ENCODE measurements around the gene LOX.

Gene LOX

DNA sequence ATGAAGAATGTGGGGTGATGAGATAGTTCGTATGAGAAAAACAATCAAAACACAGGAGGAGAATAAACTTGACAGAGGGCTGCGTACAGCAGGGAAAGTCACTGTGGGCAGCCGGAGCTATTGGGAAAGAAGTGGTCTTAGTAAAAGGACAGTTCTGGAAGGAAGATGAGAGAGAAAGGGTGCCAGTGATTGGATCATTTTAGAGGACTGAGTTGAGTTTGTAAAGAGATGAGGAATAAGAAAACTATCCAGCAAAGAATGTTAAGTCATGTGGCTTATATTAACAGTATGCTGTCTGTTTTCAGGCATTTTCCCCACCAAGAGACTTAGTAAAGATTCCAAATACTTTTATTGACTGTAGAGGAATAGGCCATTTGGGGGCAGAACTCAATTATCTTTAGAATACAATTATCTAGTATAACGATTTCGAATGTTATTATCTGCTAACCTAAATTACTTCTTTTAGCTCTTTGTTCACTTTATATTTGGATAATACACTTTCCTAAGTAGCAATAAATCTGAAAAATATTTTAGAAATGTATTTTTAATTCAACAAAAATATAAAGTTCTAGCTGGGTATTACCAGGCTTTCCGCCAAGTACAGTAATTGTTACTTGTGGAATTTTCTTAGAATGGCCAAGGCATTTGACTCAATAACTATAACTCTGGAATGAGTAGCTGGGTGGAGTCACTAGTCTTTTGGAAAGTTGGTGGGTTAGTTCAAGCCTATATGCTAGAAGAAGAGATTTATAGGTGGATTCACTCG lies 15.5 kb upstream of the LOX start:
- H3K4me1 ChIP-seq (ENCODE audit: control insufficient read depth, insufficient read depth, low read length): no peaks in the 10 kb centered on the region
- H3K27me3 ChIP-seq (ENCODE audit: control insufficient read depth, insufficient read depth, low read length): no peaks in the 10 kb centered on the region
- H3K9me3 ChIP-seq (ENCODE audit: control insufficient read depth, low read length): no peaks in the 10 kb centered on the region
- H3K36me3 ChIP-seq (ENCODE audit: control insufficient read depth, insufficient read depth, low read length): no peaks in the 10 kb centered on the region
- H3K9ac ChIP-seq (ENCODE audit: low read length): no peak overlapping the region
- H3K4me3 ChIP-seq (ENCODE audit: low read length): no peak overlapping the region

DNA sequence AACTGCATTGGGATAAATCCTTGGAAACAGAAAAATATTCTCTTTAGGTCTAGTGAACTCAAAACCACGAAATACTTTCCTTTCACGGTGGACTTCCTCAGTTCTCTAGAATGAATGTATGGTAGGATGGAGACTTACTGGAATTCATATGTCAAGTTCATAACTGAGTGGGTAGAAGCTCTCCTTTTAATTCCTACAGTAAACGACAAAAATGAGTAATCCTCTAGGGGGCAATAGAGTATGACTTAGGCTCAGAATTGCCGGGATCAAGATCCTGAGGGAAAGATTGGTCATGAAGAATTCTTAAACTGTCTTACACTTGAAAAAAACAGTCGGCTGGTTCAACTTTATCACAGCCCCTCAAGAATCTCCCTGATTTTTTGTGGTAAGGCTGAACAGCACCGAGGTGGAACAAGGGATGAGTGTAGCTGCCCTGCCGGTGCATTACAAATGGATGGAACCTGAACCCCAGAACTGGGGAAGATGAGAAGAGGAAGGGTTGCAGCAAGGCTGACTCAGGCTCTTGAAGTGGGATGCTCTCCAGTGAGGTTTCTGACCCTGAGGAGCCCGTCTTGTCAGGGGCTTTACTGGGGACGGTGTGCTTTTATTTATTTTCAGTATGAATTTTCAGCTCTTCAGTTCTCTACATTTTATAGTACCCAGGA lies 14.0 kb upstream of the LOX start:
- no peaks in the 10 kb centered on the region for H3K4me1 ChIP-seq (ENCODE audit: control insufficient read depth, insufficient read depth, low read length)
- H3K4me3 ChIP-seq (ENCODE audit: low read length): no peak overlapping the region
- no peak overlapping the region for H3K9ac ChIP-seq (ENCODE audit: low read length)
- no peaks in the 10 kb centered on the region for H3K36me3 ChIP-seq (ENCODE audit: control insufficient read depth, insufficient read depth, low read length)
- no peaks in the 10 kb centered on the region for H3K27me3 ChIP-seq (ENCODE audit: control insufficient read depth, insufficient read depth, low read length)
- H3K9me3 ChIP-seq (ENCODE audit: control insufficient read depth, low read length): no peaks in the 10 kb centered on the region

DNA sequence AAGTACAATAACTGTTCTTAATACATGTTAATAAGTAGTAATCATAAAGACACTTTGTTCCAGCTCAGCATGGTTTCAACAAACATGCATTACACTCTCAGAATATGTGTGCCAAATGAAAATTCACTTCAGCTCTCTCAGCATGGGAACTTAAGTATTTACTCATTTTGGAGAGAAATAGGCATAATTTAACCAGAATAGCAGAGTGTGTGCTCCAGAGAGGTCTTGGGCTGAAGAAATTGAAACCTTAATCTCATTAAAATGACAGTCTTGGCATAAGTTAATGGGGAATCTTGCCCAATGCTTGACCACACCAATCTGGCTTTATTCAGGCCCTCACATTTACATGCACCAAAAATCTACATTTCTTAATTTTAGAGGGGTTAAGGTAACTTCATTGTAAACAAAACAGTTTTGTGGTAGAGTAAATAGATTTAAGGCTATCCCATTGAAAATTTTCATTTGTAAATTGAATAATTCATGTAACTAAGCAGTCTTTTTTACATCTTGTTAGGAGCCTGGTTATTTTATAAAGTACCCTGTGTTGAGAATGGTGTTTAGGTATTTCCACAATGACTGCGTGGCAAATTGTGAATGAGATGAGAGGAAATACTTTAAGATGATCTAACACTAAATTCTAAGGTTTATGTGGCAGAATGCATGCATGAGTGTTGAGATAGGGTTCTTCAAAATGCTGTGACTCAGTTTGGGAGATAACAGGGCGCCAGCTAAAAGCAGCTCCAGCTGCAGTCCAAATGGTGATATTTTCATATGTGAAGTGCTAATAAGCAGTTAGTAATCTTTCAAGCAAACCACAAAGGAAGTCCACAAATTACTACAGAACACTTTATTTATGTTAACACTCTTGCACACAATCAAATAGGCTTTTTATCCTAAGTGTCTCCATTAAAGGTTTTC lies 11.3 kb upstream of the LOX start:
- no peaks in the 10 kb centered on the region for H3K36me3 ChIP-seq (ENCODE audit: control insufficient read depth, insufficient read depth, low read length)
- no peak overlapping the region for H3K9ac ChIP-seq (ENCODE audit: low read length)
- H3K4me1 ChIP-seq (ENCODE audit: control insufficient read depth, insufficient read depth, low read length): no peaks in the 10 kb centered on the region
- H3K4me3 ChIP-seq (ENCODE audit: low read length): no peak overlapping the region
- no peaks in the 10 kb centered on the region for H3K9me3 ChIP-seq (ENCODE audit: control insufficient read depth, low read length)
- no peaks in the 10 kb centered on the region for H3K27me3 ChIP-seq (ENCODE audit: control insufficient read depth, insufficient read depth, low read length)

DNA sequence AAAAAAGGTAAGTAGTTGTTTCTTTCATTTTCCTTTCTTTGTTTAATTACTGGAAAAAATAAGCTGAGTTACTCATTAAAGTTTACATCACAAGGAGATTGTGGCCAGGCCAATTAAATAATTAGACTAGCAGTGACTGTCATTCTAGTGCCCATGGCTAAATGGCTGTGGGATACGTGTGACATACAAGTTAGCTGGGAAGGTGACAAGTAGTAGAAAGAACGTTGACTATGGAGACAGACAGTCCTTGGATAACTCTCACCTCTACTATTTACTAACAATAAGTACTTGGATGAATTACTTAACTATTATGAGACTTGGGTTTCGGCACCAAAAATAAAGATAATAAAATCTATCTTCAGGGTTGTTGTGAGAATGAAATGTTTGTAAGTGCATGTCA lies 7.0 kb upstream of the LOX start:
- Histone ChIP-seq H3K36me3 (ENCODE audit: control insufficient read depth, insufficient read depth, low read length) (no peaks in the 10 kb centered on the region), H3K9ac (ENCODE audit: low read length) (no peak overlapping the region), H3K9me3 (ENCODE audit: control insufficient read depth, low read length) (no peaks in the 10 kb centered on the region), H3K4me1 (ENCODE audit: control insufficient read depth, insufficient read depth, low read length) (no peaks in the 10 kb centered on the region), H3K27me3 (ENCODE audit: control insufficient read depth, insufficient read depth, low read length) (no peaks in the 10 kb centered on the region), H3K4me3 (ENCODE audit: low read length) (no peak overlapping the region)

DNA sequence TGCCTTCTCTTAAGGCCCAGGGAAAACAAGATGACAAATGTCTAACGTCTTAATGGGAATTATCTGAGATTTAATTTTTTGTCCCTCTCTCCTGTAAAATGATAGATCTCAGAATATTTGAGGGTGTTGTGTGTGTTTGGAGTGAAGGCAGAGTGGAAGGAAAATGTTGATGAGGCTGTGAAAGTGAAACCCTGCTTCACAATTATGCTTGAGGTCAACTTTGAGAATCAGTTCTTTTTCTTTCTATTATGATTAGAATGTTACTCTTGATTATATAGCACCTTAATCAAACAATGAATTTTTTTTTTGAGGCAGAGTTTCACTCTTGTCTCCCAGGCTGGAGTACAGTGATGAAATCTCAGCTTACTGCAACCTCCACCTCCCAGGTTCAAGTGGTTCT lies 5.5 kb upstream of the LOX start:
- Histone ChIP-seq H3K9me3 (ENCODE audit: control insufficient read depth, low read length) (no peaks in the 10 kb centered on the region), H3K4me1 (ENCODE audit: control insufficient read depth, insufficient read depth, low read length) (no peaks in the 10 kb centered on the region), H3K36me3 (ENCODE audit: control insufficient read depth, insufficient read depth, low read length) (no peaks in the 10 kb centered on the region), H3K4me3 (ENCODE audit: low read length) (no peak overlapping the region), H3K9ac (ENCODE audit: low read length) (no peak overlapping the region), H3K27me3 (ENCODE audit: control insufficient read depth, insufficient read depth, low read length) (peaks cover 10% of the 10 kb centered on the region)

DNA sequence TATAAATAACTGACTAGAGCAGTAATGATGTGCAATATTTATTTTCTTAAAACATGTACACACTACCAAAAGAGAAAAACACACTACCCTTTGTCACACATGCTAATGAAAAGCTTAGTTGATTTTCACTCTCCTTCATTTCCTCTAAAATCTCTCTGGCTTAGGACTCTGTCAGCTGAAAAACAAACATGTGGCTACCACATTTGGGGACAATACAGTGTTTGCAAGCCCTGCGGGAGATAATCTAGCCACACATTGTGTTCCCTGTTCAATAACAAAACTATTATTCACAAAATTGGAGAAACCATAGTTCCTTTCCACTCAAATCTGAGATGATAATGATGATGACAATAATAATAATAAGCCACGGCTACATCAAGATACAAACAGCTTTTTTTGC lies 3.5 kb upstream of the LOX start:
- Histone ChIP-seq H3K4me3 (ENCODE audit: low read length) (no peak overlapping the region), H3K27me3 (ENCODE audit: control insufficient read depth, insufficient read depth, low read length) (peaks cover 26% of the 10 kb centered on the region), H3K4me1 (ENCODE audit: control insufficient read depth, insufficient read depth, low read length) (no peaks in the 10 kb centered on the region), H3K36me3 (ENCODE audit: control insufficient read depth, insufficient read depth, low read length) (no peaks in the 10 kb centered on the region), H3K9ac (ENCODE audit: low read length) (no peak overlapping the region), H3K9me3 (ENCODE audit: control insufficient read depth, low read length) (no peaks in the 10 kb centered on the region)

DNA sequence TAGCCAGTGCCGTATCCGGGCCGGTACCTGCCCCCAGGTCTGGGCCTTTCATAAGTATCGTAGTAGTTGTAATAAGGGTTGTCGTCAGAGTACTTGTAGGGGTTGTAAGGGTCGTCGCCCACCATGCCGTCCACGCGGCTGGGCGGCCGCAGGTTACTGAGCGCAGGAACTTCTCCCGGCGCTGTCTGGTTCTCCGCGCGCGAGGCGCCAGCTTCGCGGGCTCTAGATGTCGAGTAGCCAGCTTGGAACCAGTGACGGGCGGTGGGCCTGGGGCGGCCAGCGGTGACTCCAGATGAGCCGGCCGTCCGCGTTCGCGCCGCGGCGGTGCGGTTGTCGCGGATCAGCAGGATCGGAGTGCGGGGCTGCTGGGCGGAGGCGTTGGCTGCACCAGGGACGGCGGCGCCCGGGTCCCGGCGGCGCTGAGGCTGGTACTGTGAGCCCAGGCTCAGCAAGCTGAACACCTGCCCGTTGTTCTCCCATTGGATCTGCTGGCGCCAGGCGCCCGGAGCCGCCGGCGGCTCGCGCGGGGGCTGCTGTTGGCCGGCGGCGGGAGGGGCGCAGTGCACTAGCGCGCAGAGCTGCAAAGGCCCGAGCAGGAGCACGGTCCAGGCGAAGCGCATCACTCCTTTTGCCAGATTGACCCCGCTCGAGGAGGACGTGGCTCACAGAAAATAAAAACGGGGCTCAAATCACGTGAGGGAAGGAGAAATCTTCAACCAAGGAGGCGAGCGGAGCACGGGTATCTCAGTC lies 518 bp downstream of the LOX start:
- Histone ChIP-seq H3K4me3 (ENCODE audit: low read length) (peak overlapping the region; percentile 57), H3K4me1 (ENCODE audit: control insufficient read depth, insufficient read depth, low read length) (no peaks in the 10 kb centered on the region), H3K27me3 (ENCODE audit: control insufficient read depth, insufficient read depth, low read length) (peaks cover 29% of the 10 kb centered on the region), H3K9ac (ENCODE audit: low read length) (peak overlapping the region; percentile 62), H3K36me3 (ENCODE audit: control insufficient read depth, insufficient read depth, low read length) (no peaks in the 10 kb centered on the region), H3K9me3 (ENCODE audit: control insufficient read depth, low read length) (no peaks in the 10 kb centered on the region)

DNA sequence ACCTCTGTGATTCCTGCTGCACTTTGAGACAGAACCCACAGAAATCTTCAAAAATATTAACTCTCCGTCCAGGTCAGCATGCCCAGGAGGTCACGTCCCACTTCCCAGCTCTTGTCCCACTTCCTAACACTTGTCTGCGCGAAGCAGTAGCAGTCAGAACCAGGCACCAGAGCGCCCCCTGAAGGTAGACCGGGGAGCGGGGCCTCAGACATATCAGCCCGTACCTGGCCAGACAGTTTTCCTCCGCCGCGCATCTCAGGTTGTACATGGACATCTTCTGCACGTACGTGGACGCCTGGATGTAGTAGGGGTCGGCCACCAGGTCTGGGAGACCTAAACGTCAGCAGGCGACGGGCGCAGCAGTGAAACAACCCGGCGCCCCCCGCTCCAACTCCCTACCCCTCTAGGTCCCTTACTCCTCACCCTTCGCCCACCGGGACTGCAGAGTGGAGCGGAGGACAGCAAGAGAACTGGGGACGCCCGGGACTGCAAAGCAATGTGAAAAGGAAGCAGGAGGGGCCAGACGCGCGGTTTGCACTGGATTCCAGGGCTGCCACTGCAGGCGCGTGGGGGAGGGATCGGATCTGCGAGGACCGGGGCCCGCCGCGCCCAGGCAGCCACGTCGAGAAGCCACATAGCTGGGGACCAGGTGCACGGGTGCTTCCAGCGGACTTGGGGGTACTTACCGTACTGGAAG lies 1.2 kb downstream of the LOX start:
- H3K9me3 ChIP-seq (ENCODE audit: control insufficient read depth, low read length): no peaks in the 10 kb centered on the region
- peak overlapping the region; percentile 62 for H3K9ac ChIP-seq (ENCODE audit: low read length)
- peak overlapping the region; percentile 57 for H3K4me3 ChIP-seq (ENCODE audit: low read length)
- no peaks in the 10 kb centered on the region for H3K36me3 ChIP-seq (ENCODE audit: control insufficient read depth, insufficient read depth, low read length)
- peaks cover 29% of the 10 kb centered on the region for H3K27me3 ChIP-seq (ENCODE audit: control insufficient read depth, insufficient read depth, low read length)
- no peaks in the 10 kb centered on the region for H3K4me1 ChIP-seq (ENCODE audit: control insufficient read depth, insufficient read depth, low read length)

DNA sequence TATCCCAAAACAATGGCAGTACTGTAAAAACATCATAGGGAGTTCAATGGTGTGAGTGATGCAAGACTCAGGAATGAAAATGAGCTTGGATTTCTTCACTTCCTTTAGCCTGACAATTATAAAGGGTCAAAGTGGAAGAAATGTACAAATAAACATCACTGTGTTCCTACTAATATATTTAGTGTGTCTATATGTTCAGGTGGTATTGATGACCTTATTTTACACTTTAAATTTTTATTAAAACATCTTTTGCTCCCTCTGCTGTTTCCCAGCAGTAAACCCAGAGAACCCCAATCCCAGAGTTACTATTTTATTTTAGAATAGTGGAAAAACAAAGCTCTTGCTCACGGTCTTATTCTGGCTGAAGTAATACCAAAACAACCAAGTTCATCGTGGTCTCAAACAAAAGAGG lies 2.0 kb downstream of the LOX start:
- Histone ChIP-seq H3K9me3 (ENCODE audit: control insufficient read depth, low read length) (no peaks in the 10 kb centered on the region), H3K4me3 (ENCODE audit: low read length) (no peak overlapping the region), H3K9ac (ENCODE audit: low read length) (no peak overlapping the region), H3K36me3 (ENCODE audit: control insufficient read depth, insufficient read depth, low read length) (no peaks in the 10 kb centered on the region), H3K27me3 (ENCODE audit: control insufficient read depth, insufficient read depth, low read length) (peaks cover 29% of the 10 kb centered on the region), H3K4me1 (ENCODE audit: control insufficient read depth, insufficient read depth, low read length) (no peaks in the 10 kb centered on the region)

DNA sequence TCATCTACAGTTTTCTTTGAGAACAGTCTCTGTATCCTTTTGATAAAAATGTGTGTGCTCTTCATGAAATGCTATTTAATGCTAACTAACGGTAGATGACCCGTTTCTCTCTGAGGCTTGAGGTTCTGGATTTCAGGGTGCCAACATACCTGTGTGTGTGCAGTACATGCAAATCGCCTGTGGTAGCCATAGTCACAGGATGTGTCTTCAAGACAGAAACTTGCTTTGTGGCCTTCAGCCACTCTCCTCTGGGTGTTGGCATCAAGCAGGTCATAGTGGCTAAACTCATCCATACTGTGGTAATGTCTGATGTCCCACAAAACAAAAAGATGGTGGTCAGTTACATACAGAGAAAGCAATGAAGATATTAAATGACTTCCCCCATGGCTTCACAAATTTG lies 4.2 kb downstream of the LOX start:
- Histone ChIP-seq H3K4me3 (ENCODE audit: low read length) (no peak overlapping the region), H3K9ac (ENCODE audit: low read length) (no peak overlapping the region), H3K4me1 (ENCODE audit: control insufficient read depth, insufficient read depth, low read length) (no peaks in the 10 kb centered on the region), H3K27me3 (ENCODE audit: control insufficient read depth, insufficient read depth, low read length) (peaks cover 21% of the 10 kb centered on the region), H3K9me3 (ENCODE audit: control insufficient read depth, low read length) (no peaks in the 10 kb centered on the region), H3K36me3 (ENCODE audit: control insufficient read depth, insufficient read depth, low read length) (no peaks in the 10 kb centered on the region)

DNA sequence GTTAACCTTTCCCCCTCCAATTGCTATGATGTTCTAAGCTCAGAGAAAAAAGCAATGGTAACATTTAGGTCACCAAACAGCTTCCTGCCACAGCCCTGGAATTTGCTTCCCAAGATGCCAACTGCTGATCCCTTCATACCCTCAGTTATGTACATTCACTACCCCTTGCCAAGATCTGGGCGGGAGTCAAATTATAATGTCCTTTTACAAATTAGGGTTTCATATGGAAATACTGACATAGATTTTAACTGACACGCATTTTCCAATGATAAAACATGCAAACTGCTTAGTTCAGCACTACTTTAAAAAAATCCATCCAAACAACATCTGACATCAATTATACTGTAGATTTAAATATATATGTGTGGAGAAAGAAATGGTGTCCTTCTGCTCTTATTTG lies 5.0 kb downstream of the LOX start:
- H3K36me3 ChIP-seq (ENCODE audit: control insufficient read depth, insufficient read depth, low read length): no peaks in the 10 kb centered on the region
- no peak overlapping the region for H3K9ac ChIP-seq (ENCODE audit: low read length)
- H3K4me1 ChIP-seq (ENCODE audit: control insufficient read depth, insufficient read depth, low read length): no peaks in the 10 kb centered on the region
- H3K9me3 ChIP-seq (ENCODE audit: control insufficient read depth, low read length): no peaks in the 10 kb centered on the region
- H3K27me3 ChIP-seq (ENCODE audit: control insufficient read depth, insufficient read depth, low read length): peaks cover 16% of the 10 kb centered on the region
- H3K4me3 ChIP-seq (ENCODE audit: low read length): no peak overlapping the region
